Measurements from ENCODE around the gene PKIG. TPM values are rescaled to one million over a fixed set of nuclear protein-coding genes. Genes with fewer than 3 reads are reported as not detected.
"Not testable (repeated sequence)": the region's sequence is repeated elsewhere in the genome, so short reads cannot be mapped to it uniquely, and the experiment has no call there.

Gene PKIG
- total RNA-seq, 1 experiment from 2014 or later, result 64.9 TPM

DNA sequence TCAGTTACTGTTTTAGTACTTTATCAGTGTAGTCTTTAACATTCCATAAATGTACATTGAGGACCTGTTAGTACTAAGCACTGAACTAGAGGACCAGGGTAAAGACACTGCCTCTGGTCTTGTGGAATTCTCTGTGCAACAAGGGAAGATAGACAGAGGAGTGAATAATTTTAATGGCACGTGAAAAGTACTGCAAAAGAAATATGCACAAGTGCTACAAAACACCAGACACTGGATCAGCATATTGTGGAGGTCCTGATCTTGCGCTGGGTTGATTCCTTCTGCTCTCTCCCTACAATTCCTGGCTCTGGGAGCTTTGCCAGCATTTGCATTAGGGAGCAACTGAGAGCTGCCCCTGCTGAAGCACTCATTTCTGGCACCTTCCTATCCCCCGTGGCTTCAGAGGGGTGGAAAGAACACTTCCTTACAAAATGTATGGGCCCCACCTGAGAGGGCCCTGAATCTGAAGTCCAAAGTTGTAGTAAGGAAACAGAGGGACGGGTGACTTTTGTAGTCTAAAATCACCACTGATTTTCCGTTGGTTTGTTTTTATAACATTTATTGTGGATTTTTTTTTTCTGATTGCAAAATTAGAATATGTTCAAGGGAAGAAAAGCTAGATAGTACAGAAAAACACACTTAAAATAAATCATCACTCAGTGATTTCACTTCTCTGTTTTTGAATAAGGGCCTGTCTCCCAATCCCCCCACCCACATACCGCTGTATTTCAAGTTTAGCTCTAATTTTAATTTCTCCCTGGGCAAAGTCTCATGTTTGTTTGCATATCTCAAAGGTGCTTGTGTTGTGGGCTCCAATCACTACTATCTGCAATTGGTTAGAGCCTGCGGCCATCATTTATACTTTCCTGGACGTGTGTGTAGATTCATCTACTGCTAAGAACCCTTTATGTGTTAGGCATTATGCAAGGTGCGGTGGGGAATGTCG lies 4.9 kb downstream of the PKIG start:
- CTCF ChIA-PET, result no interaction called here
- BruUV-seq (replicated peaks), result no TSS peak
- intact Hi-C loops (cut with micrococcal nuclease; ENCODE audit: unreplicated experiment), result no loop called here
- H3K4me1 ChIP-seq (ENCODE audit: insufficient read depth, low read length, poor library complexity, severe bottlenecking), result peaks cover 30% of the 10 kb centered on the region
- no peak overlapping the region for H3K4me3 ChIP-seq (ENCODE audit: low read depth, low read length, poor library complexity, severe bottlenecking)
- H3K27ac ChIP-seq (ENCODE audit: low read depth, low read length, poor library complexity, severe bottlenecking), result peak overlapping the region; percentile 11
- H3K36me3 ChIP-seq (ENCODE audit: insufficient read depth, low read length, poor library complexity, severe bottlenecking), result peaks cover 18% of the 10 kb centered on the region
- TF ChIP-seq, protein P1, sequence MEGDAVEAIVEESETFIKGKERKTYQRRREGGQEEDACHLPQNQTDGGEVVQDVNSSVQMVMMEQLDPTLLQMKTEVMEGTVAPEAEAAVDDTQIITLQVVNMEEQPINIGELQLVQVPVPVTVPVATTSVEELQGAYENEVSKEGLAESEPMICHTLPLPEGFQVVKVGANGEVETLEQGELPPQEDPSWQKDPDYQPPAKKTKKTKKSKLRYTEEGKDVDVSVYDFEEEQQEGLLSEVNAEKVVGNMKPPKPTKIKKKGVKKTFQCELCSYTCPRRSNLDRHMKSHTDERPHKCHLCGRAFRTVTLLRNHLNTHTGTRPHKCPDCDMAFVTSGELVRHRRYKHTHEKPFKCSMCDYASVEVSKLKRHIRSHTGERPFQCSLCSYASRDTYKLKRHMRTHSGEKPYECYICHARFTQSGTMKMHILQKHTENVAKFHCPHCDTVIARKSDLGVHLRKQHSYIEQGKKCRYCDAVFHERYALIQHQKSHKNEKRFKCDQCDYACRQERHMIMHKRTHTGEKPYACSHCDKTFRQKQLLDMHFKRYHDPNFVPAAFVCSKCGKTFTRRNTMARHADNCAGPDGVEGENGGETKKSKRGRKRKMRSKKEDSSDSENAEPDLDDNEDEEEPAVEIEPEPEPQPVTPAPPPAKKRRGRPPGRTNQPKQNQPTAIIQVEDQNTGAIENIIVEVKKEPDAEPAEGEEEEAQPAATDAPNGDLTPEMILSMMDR (conservative IDR thresholded peaks at IDR 0.05; ENCODE audit: low read depth, low read length), result no peak
- TF ChIP-seq EZH2 (IDR thresholded peaks at IDR 0.05; ENCODE audit: borderline replicate concordance, low read depth, low read length, poor library complexity, severe bottlenecking), result no peak
- DNase-seq (ENCODE audit: low spot score), result no peak
- H3K27me3 ChIP-seq (replicated peaks; ENCODE audit: insufficient read depth, low read depth, low read length, poor library complexity), result no peaks in the 10 kb centered on the region
- POLR2A ChIA-PET (ENCODE audit: low non-redundant PET), result no interaction called here
- no peaks in the 10 kb centered on the region for H3K9me3 ChIP-seq (ENCODE audit: low read depth, low read length, poor library complexity, severe bottlenecking)

DNA sequence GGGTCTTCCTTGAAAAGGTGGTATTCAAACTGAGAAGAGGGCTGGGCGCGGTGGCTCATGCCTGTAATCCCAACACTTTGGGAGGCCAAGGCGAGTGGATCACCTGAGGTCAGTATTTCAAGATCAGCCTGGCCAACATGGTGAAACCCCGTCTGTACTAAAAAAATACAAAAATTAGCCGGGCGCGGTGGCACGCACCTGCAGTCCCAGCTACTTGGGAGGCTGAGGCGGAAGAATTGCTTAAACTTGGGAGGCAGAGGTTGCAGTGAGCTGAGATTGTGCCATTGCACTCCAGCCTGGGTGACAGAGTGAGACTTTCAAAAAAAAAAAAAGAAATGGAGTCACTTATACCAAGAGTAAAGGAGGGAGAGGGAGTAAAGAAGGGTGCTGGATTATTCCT lies 5.9 kb downstream of the PKIG start:
- intact Hi-C loops (cut with micrococcal nuclease; ENCODE audit: unreplicated experiment); H3K9me3 ChIP-seq (ENCODE audit: low read depth, low read length, poor library complexity, severe bottlenecking); BruUV-seq (replicated peaks); POLR2A ChIA-PET (ENCODE audit: low non-redundant PET); H3K27me3 ChIP-seq (replicated peaks; ENCODE audit: insufficient read depth, low read depth, low read length, poor library complexity); DNase-seq (ENCODE audit: low spot score); H3K27ac ChIP-seq (ENCODE audit: low read depth, low read length, poor library complexity, severe bottlenecking); H3K4me3 ChIP-seq (ENCODE audit: low read depth, low read length, poor library complexity, severe bottlenecking); CTCF ChIA-PET: not testable (repeated sequence)
- Histone ChIP-seq H3K4me1 (ENCODE audit: insufficient read depth, low read length, poor library complexity, severe bottlenecking) (peaks cover 29% of the 10 kb centered on the region), H3K36me3 (ENCODE audit: insufficient read depth, low read length, poor library complexity, severe bottlenecking) (peaks cover 20% of the 10 kb centered on the region)

DNA sequence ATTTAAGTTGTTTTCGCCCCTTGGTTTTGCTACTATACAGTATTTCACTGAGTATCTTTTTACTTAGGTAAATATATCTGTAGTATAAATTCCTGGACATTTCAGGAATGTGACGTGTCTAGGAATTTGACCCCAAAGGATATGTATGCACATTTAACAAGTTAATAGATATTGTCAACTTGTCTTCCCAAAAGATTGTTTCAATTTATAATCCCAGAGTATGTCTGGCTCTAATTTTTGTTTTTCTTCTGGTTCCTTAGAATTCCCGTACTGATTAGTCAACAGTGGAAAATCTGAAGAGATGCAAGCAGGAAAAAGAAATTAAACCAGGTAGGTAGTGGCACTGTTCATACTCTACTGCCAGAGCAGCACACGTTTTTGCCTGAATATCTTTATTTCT lies 7.2 kb downstream of the PKIG start:
- Histone ChIP-seq H3K27ac (ENCODE audit: low read depth, low read length, poor library complexity, severe bottlenecking) (no peak overlapping the region), H3K4me1 (ENCODE audit: insufficient read depth, low read length, poor library complexity, severe bottlenecking) (peaks cover 17% of the 10 kb centered on the region), H3K9me3 (ENCODE audit: low read depth, low read length, poor library complexity, severe bottlenecking) (no peaks in the 10 kb centered on the region), H3K36me3 (ENCODE audit: insufficient read depth, low read length, poor library complexity, severe bottlenecking) (peaks cover 20% of the 10 kb centered on the region), H3K27me3 (replicated peaks; ENCODE audit: insufficient read depth, low read depth, low read length, poor library complexity) (no peaks in the 10 kb centered on the region), H3K4me3 (ENCODE audit: low read depth, low read length, poor library complexity, severe bottlenecking) (no peak overlapping the region)
- no peak for DNase-seq (ENCODE audit: low spot score)
- intact Hi-C loops (cut with micrococcal nuclease; ENCODE audit: unreplicated experiment), result no loop called here
- ChIA-PET POLR2A (ENCODE audit: low non-redundant PET) (no interaction called here), CTCF (interaction anchor here (0.5 kb wide), 1 partner anchor 203 kb away, joined by 9 read pairs; no protein-coding TSS in a partner anchor)
- TF ChIP-seq, protein P1 (conservative IDR thresholded peaks at IDR 0.05; ENCODE audit: low read depth, low read length), result no peak
- no TSS peak for BruUV-seq (replicated peaks)

Measured in A673 (cell line).